ENCODE measurements around the gene AGBL1. TPM values are rescaled to one million over a fixed set of nuclear protein-coding genes. Genes with fewer than 3 reads are reported as not detected.

AGBL1 gene
- total and polyA plus RNA-seq, 2 donors (not counting 3 experiments of a cell fraction or from before 2014, with no cell fraction given), result not detected

- no peaks in the 10 kb centered on the region for H3K9me3 ChIP-seq (replicated peaks; ENCODE audit: control insufficient read depth, insufficient read depth, low read length)
- DNase-seq (ENCODE audit: low read depth, low spot score) (no peak), FAIRE-seq (no peak)
- intact Hi-C loops (cut with micrococcal nuclease) (no loop called here), dilution Hi-C loops (cut with MboI; ENCODE audit: extremely low pct_ligation_motif_present, low sequenced_read_pairs) (no loop called here)
- H3K4me1 ChIP-seq (ENCODE audit: control insufficient read depth, extremely low read depth, insufficient read depth, low read length), result no peaks in the 10 kb centered on the region
- ChIA-PET POLR2A (no interaction called here), CTCF (no interaction called here)
- BruUV-seq (replicated peaks), result no TSS peak
- TF ChIP-seq POLR2A (IDR thresholded peaks at IDR 0.05; ENCODE audit: low read depth, low read length) (no peak), POLR2AphosphoS5 (IDR thresholded peaks at IDR 0.05; ENCODE audit: insufficient read depth, low read depth, low read length) (no peak), CTCF (IDR thresholded peaks at IDR 0.05; ENCODE audit: extremely low read depth in 1 of 2, insufficient read depth in 1 of 2, low read depth in 1 of 2, low read length in 2 of 2) (no peak), EZH2 (IDR thresholded peaks at IDR 0.05; ENCODE audit: borderline replicate concordance, low read depth, low read length, severe bottlenecking) (no peak), FOS (IDR thresholded peaks at IDR 0.05; ENCODE audit: borderline replicate concordance, insufficient read depth, low read length) (no peak), JUN (IDR thresholded peaks at IDR 0.05; ENCODE audit: borderline replicate concordance, insufficient read depth, insufficient read length, low read depth) (no peak), MYC (IDR thresholded peaks at IDR 0.05; ENCODE audit: low read depth, low read length) (no peak), MAX (IDR thresholded peaks at IDR 0.05; ENCODE audit: insufficient read depth, insufficient read length) (no peak), GATA2 (IDR thresholded peaks at IDR 0.05; ENCODE audit: insufficient read depth, insufficient read length, low read depth, low read length) (no peak)
- no peaks in the 10 kb centered on the region for H3K27me3 ChIP-seq (ENCODE audit: control insufficient read depth in 2 of 2, insufficient read depth in 2 of 2, low read length in 2 of 2)
- H2AFZ ChIP-seq (ENCODE audit: low read depth, low read length), result no peak overlapping the region
- H3K4me3 ChIP-seq (replicated peaks in 1 of 3; ENCODE audit: insufficient read depth in 1 of 3, low read depth in 1 of 3, low read length in 3 of 3), result no peak overlapping the region
- H3K79me2 ChIP-seq (ENCODE audit: control insufficient read depth, insufficient read depth, low read length), result no peaks in the 10 kb centered on the region
- H3K27ac ChIP-seq (ENCODE audit: insufficient read depth, low read depth, low read length), result no peak overlapping the region
- H3K4me2 ChIP-seq (ENCODE audit: insufficient read depth, low read length), result no peak overlapping the region
- H3K9me1 ChIP-seq (replicated peaks; ENCODE audit: control insufficient read depth, extremely low read depth, insufficient read depth, low read length), result no peaks in the 10 kb centered on the region
- H3K9ac ChIP-seq (replicated peaks; ENCODE audit: extremely low read depth, insufficient read depth, low read length), result no peak overlapping the region
- no peaks in the 10 kb centered on the region for H3K36me3 ChIP-seq (ENCODE audit: control insufficient read depth in 2 of 2, extremely low read depth in 1 of 2, insufficient read depth in 2 of 2, low read length in 2 of 2)
- H4K20me1 ChIP-seq (replicated peaks; ENCODE audit: control insufficient read depth, extremely low read depth, insufficient read depth, low read length), result no peaks in the 10 kb centered on the region
These were observed 551.3 kb downstream of the AGBL1 start for GRCh38 chr15:86630946-86631345.

All from endothelial cell of umbilical vein (primary cell).